Mesenchymal stem cell (in vitro differentiated cells and primary cell): ENCODE results near the gene ARID1B.

Experiments
- DNase-seq: peaks from one replicate; pipeline ENCODE4 v3.0.0-alpha.2; 2013
- H2AFZ ChIP-seq: one replicate; pipeline ENCODE4 v1.6.1; 2013; ENCODE audit warnings: low read depth, mild to moderate bottlenecking, control low read depth, inconsistent platforms, low read length, moderate library complexity
- H2AK5ac ChIP-seq: 2 replicates; pipeline ENCODE4 v1.6.1; 2013; ENCODE audit warnings: low read length, moderate library complexity, mild to moderate bottlenecking, inconsistent platforms; ENCODE audit not compliant: severe bottlenecking
- H2BK120ac ChIP-seq: one replicate; pipeline ENCODE4 v1.6.1; 2013; ENCODE audit warnings: low read depth, mild to moderate bottlenecking, inconsistent platforms, low read length, moderate library complexity
- H2BK12ac ChIP-seq, 2 experiments: one replicate each; pipeline ENCODE4 v1.6.1; 2013; ENCODE audit warnings: inconsistent platforms in 2 of 2, low read length in 2 of 2, mild to moderate bottlenecking in 2 of 2, moderate library complexity in 2 of 2, control low read depth in 1 of 2
- H2BK15ac ChIP-seq: one replicate; pipeline ENCODE4 v1.6.1; 2013; ENCODE audit warnings: mild to moderate bottlenecking, low read depth, inconsistent platforms; ENCODE audit not compliant: poor library complexity, severe bottlenecking
- H2BK5ac ChIP-seq: 2 replicates; pipeline ENCODE4 v1.6.1; 2013; ENCODE audit warnings: low read depth, mild to moderate bottlenecking, low read length, control low read depth, inconsistent platforms; ENCODE audit not compliant: poor library complexity, severe bottlenecking
- H3K14ac ChIP-seq, 2 experiments: one replicate each; pipeline ENCODE4 v1.6.1; 2013; ENCODE audit warnings: inconsistent platforms in 2 of 2, low read length in 2 of 2, control low read depth in 1 of 2, mild to moderate bottlenecking in 1 of 2, moderate library complexity in 1 of 2
- H3K18ac ChIP-seq, 2 experiments: one replicate each; pipeline ENCODE4 v1.6.1; 2013; ENCODE audit warnings: inconsistent platforms in 2 of 2, low read length in 2 of 2, control low read depth in 1 of 2, low read depth in 1 of 2, mild to moderate bottlenecking in 1 of 2
- H3K23ac ChIP-seq, 2 experiments: one replicate each; pipeline ENCODE4 v1.6.1; 2013; ENCODE audit warnings: inconsistent platforms in 2 of 2, low read length in 2 of 2, mild to moderate bottlenecking in 2 of 2, moderate library complexity in 2 of 2, control low read depth in 1 of 2
- H3K27ac ChIP-seq: 2 replicates; pipeline ENCODE4 v1.5.1; 2013; ENCODE audit warnings: mild to moderate bottlenecking, moderate library complexity, low read length, control low read depth, inconsistent platforms; ENCODE audit not compliant: poor library complexity, severe bottlenecking
- H3K27me3 ChIP-seq, 2 experiments: 2 replicates each; pipeline versions ENCODE4 v1.6.1 to v1.7.0; 2013; ENCODE audit warnings: low read length in 2 of 2, mild to moderate bottlenecking in 2 of 2, moderate library complexity in 2 of 2, control low read depth in 1 of 2, inconsistent platforms in 1 of 2; ENCODE audit not compliant: control insufficient read depth in 1 of 2, insufficient read depth in 1 of 2
- H3K36me3 ChIP-seq, 2 experiments: 2 replicates each; pipeline versions ENCODE4 v1.6.1 to v1.7.0; 2013; ENCODE audit warnings: low read length in 2 of 2, control low read depth in 1 of 2, inconsistent platforms in 1 of 2, low read depth in 1 of 2, mild to moderate bottlenecking in 1 of 2; ENCODE audit not compliant: insufficient read depth in 2 of 2, control insufficient read depth in 1 of 2
- H3K4ac ChIP-seq, 2 experiments: one replicate each; pipeline ENCODE4 v1.6.1; 2013; ENCODE audit warnings: inconsistent platforms in 2 of 2, low read length in 2 of 2, mild to moderate bottlenecking in 2 of 2, moderate library complexity in 2 of 2, control low read depth in 1 of 2, low read depth in 1 of 2
- H3K4me1 ChIP-seq: 2 replicates; pipeline ENCODE4 v1.6.1; 2013; ENCODE audit warnings: low read depth, low read length, control low read depth; ENCODE audit not compliant: control insufficient read depth, insufficient read depth
- H3K4me2 ChIP-seq: 2 replicates; pipeline ENCODE4 v1.6.1; 2013; ENCODE audit warnings: low read length, mild to moderate bottlenecking, inconsistent platforms; ENCODE audit not compliant: poor library complexity, severe bottlenecking
- H3K4me3 ChIP-seq, 2 experiments: 2 replicates each; pipeline versions ENCODE4 v1.5.1 to v1.7.0; 2013; ENCODE audit warnings: low read length in 2 of 2, mild to moderate bottlenecking in 2 of 2, control low read depth in 1 of 2, low read depth in 1 of 2; ENCODE audit not compliant: insufficient read depth in 1 of 2
- H3K79me1 ChIP-seq: replicated peaks from 2 replicates; pipeline ENCODE4 v1.6.1; 2013; ENCODE audit warnings: mild to moderate bottlenecking, control low read depth, low read length, inconsistent platforms; ENCODE audit not compliant: poor library complexity, severe bottlenecking
- H3K9ac ChIP-seq: 2 replicates; pipeline ENCODE4 v1.7.0; 2013; ENCODE audit warnings: mild to moderate bottlenecking, low read length, moderate library complexity
- H3K9me3 ChIP-seq: 2 replicates; pipeline ENCODE4 v1.7.0; 2013; ENCODE audit warnings: mild to moderate bottlenecking, low read length; ENCODE audit not compliant: control insufficient read depth
- H4K8ac ChIP-seq: one replicate; pipeline ENCODE4 v1.6.1; 2013; ENCODE audit warnings: inconsistent platforms, mild to moderate bottlenecking, low read length, moderate library complexity
- H4K91ac ChIP-seq: one replicate; pipeline ENCODE4 v1.6.1; 2013; ENCODE audit warnings: mild to moderate bottlenecking, low read length, inconsistent platforms
- WGBS: methylation state at CpG from one replicate; pipeline ENCODE4 v1.1.7; 2013; ENCODE audit warnings: mixed read lengths; 5-methylcytosine and 5-hydroxymethylcytosine counted together

The ARID1B gene

DNA sequence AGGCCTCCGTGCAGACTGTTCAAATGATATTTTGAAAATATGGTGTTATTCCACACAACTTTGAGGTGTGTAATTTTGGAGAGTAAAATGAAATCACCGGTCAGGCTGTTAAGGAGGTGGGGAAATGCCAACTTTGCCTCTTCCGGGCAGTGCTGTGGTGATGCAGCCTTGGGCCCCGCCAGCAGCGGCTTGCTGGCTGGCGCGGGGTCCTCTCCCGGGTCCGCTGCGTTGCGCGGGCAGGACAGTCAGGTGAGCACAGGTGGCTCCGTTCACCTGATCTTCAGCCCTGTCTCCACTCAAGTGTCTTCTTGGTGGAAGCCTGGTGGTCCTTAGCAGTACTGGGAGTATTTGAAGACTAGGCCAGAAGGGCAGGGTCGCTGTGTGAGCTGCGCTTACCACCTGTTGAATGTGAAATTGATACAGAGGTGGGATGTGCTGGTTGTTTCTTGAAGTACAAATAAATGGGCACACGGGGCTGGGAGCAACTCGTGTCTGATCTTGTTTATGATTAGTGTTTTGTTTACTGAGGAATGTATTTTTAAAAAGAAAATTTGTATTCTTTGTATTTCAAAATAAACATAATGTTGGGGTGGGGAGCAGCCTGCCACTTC lies 184.2 kb downstream of the ARID1B start:
- H3K4me2 ChIP-seq = no peak overlapping the region
- peaks cover 0 to 4% of the 10 kb centered on the region in 2 experiments for H3K36me3 ChIP-seq
- H3K9ac ChIP-seq = no peak overlapping the region
- H2AFZ ChIP-seq = no peak overlapping the region
- no peak overlapping the region for H3K18ac ChIP-seq
- no peak overlapping the region for H3K14ac ChIP-seq
- H2BK15ac ChIP-seq = no peak overlapping the region
- H3K4me3 ChIP-seq = no peak overlapping the region
- no peak overlapping the region for H2AK5ac ChIP-seq
- H4K91ac ChIP-seq = no peak overlapping the region
- no peak overlapping the region for H3K23ac ChIP-seq
- H3K4me1 ChIP-seq = peaks cover 5% of the 10 kb centered on the region
- 99% methylated on average over 16 of the region's 17 CpGs for WGBS
- H3K27me3 ChIP-seq = no peaks in the 10 kb centered on the region
- H2BK12ac ChIP-seq = no peak overlapping the region
- H4K8ac ChIP-seq = no peak overlapping the region
- H2BK120ac ChIP-seq = no peak overlapping the region
- no peak for DNase-seq
- H2BK5ac ChIP-seq = no peak overlapping the region
- H3K27ac ChIP-seq = no peak overlapping the region
- peaks cover 22% of the 10 kb centered on the region for H3K79me1 ChIP-seq
- no peaks in the 10 kb centered on the region for H3K9me3 ChIP-seq
- H3K4ac ChIP-seq = no peak overlapping the region

DNA sequence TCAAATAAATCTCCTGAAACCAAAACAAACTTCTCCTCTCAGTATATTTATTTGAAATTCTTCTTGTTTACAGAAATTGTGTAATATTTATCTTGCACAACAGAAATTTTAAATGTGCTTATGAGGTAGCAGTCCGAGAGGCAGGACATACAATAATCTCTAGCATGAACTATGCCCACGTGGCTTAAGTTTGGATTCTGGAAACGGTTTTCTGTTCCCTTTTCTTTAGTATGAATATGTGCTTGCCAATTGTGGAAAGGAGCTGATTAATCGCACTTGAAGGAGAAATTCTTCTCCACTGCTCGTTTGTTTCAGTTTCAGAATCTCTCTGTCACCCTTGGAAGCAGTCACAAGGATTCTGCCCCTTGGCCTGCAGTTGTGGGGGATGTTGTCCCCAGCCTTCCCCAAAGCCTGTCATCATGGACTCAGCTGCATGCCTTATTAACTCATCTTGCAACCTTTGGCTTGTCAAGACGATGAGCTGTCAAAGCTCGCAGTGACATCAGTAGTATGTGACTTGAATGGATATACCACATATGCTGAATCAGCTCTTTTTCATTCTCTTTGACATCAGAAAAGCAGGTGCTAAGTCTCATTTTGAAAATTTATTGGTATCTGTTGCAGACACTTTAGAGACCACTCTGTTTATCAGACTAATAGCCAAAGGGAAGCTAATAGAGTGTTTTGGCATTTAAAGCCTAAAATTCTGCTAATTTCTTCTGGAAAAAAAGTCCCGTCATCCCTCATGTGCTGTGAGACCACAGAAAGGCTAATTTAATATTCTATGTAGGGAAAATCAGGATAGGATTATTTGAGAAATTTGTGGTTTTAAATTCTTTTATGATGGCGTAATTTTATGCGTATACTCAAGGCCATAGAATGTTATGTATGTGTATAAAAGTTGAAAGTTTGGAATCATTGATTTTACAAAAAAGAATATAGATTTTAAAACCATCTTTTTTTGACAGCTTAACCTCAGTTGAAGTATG lies 186.8 kb downstream of the ARID1B start:
- Histone ChIP-seq H3K4me2 (no peak overlapping the region), H4K8ac (no peak overlapping the region), H4K91ac (no peak overlapping the region), H3K18ac (no peak overlapping the region), H2BK12ac (no peak overlapping the region), H2AK5ac (no peak overlapping the region), H3K9ac (peak overlapping the region; percentile 83), H2BK5ac (no peak overlapping the region), H2AFZ (no peak overlapping the region), H3K4me1 (peaks cover 4% of the 10 kb centered on the region), H2BK120ac (no peak overlapping the region), H3K36me3 (peaks cover 0 to 4% of the 10 kb centered on the region in 2 experiments), H2BK15ac (no peak overlapping the region), H3K4me3 (peak overlapping the region in 1 of 2 experiments; percentile 77), H3K27me3 (no peaks in the 10 kb centered on the region), H3K27ac (peak overlapping the region; percentile 4), H3K14ac (no peak overlapping the region), H3K23ac (peak overlapping the region in 1 of 2 experiments; percentile 89), H3K4ac (no peak overlapping the region), H3K9me3 (no peaks in the 10 kb centered on the region), H3K79me1 (peaks cover 22% of the 10 kb centered on the region)
- WGBS = 89% methylated on average over 8 of the region's 10 CpGs
- peak; percentile 65 for DNase-seq

DNA sequence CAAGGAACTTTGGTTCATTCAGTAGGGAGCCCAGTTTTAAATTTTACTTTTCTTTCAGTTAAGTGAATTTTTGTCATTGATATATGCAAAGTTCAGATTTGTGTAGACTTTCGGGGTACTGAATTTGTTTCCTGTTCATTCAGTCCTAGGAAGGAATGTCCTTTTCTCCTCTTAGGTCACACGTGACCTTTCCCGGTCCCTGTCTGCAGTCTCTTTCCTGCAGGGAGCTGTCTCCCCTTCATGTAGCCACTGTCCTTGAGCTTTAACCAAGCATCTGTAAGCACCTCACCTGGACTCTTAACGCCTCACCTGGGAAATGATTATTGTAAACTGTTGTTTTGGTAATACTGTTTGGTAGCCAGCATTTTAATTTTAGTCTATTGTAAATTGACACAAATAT lies 190.7 kb downstream of the ARID1B start:
- no peak overlapping the region for H3K9ac ChIP-seq
- no peak overlapping the region for H2BK15ac ChIP-seq
- no peak overlapping the region for H4K91ac ChIP-seq
- no peaks in the 10 kb centered on the region for H3K36me3 ChIP-seq
- H3K27me3 ChIP-seq = no peaks in the 10 kb centered on the region
- no peak overlapping the region for H3K27ac ChIP-seq
- H3K4me2 ChIP-seq = no peak overlapping the region
- no peak overlapping the region for H3K23ac ChIP-seq
- H4K8ac ChIP-seq = no peak overlapping the region
- no peak overlapping the region for H3K4me3 ChIP-seq
- no peak overlapping the region for H2AK5ac ChIP-seq
- no peak overlapping the region for H2BK120ac ChIP-seq
- peaks cover 6% of the 10 kb centered on the region for H3K4me1 ChIP-seq
- H2BK12ac ChIP-seq = no peak overlapping the region
- DNase-seq = no peak
- H2BK5ac ChIP-seq = no peak overlapping the region
- H3K4ac ChIP-seq = no peak overlapping the region
- H3K18ac ChIP-seq = no peak overlapping the region
- H3K14ac ChIP-seq = no peak overlapping the region
- H3K79me1 ChIP-seq = peaks cover 18% of the 10 kb centered on the region
- no peaks in the 10 kb centered on the region for H3K9me3 ChIP-seq
- H2AFZ ChIP-seq = no peak overlapping the region
- WGBS = 94% methylated on average over 3 of the region's 4 CpGs

DNA sequence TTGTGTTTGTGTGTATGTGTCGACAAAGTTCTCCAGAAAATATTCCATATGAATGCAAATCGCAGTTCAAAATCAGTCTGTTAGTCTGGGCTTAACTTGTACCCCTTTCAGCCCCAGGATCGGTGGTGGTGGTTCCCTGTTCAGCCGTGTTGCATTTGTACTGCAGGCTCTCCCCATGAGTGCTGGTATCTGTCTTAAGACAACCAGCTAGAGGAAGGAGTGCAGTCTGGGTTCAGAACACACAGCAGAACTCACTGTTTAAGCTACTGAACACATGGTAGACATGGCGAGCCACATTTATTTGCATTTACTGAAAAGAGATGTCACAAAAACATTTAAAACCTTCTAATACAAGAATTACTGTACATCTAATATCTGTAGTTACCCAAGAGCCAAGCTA lies 192.1 kb downstream of the ARID1B start:
- H3K4me1 ChIP-seq = peaks cover 4% of the 10 kb centered on the region

More for the DNA sequence above, 192.1 kb downstream of the ARID1B start:
- Histone ChIP-seq H3K9me3 (no peaks in the 10 kb centered on the region), H3K79me1 (peaks cover 16% of the 10 kb centered on the region), H2BK15ac (no peak overlapping the region), H2BK5ac (no peak overlapping the region), H3K27me3 (no peaks in the 10 kb centered on the region), H3K4ac (no peak overlapping the region), H2BK120ac (no peak overlapping the region), H3K9ac (no peak overlapping the region), H3K23ac (no peak overlapping the region), H3K27ac (no peak overlapping the region), H2BK12ac (no peak overlapping the region), H2AK5ac (no peak overlapping the region), H3K4me2 (no peak overlapping the region), H3K18ac (no peak overlapping the region), H4K8ac (no peak overlapping the region), H2AFZ (no peak overlapping the region), H3K14ac (no peak overlapping the region), H3K4me3 (no peak overlapping the region), H3K36me3 (no peaks in the 10 kb centered on the region), H4K91ac (no peak overlapping the region)
- 97% methylated on average over 5 of the region's 5 CpGs for WGBS
- DNase-seq = no peak
